Endothelial cell of umbilical vein (primary cell): ENCODE measurements around the gene FIGLA. TPM values are rescaled to one million over a fixed set of nuclear protein-coding genes. Genes with fewer than 3 reads are reported as not detected.

ENCODE experiments used
- BruUV-seq: library from RNA; stranded (reverse); fragments of 400-500 nt; replicated peaks from 2 replicates; lab custom pipeline; 2021; lab: Mats Ljungman, UMichigan
- CTCF ChIA-PET: fragments of 300-600, 350-600 bp; sonication (Branson Sonifier 250); formaldehyde crosslinking; loops from one replicate; lab custom pipeline; 2021; ENCODE audit warnings: antibody characterized with exemption, inconsistent platforms; lab: Charles Lee
- POLR2A ChIA-PET: fragments of 300-600, 350-600 bp; sonication (Branson Sonifier 250); formaldehyde crosslinking; loops from one replicate; lab custom pipeline; 2021; ENCODE audit warnings: antibody characterized with exemption, inconsistent platforms; lab: Charles Lee
- DNase-seq: peaks from one replicate; pipeline ENCODE4 v3.0.0-alpha.2; 2011; ENCODE audit warnings: low read depth, low spot score
- FAIRE-seq: peaks from 2 replicates; lab custom pipeline; 2011; peaks lifted over from hg19 to GRCh38; lab: Jason Lieb, UNC
- H2AFZ ChIP-seq: 2 replicates; pipeline ENCODE4 v1.6.0; 2012; ENCODE audit warnings: low read depth, low read length, control low read depth, inconsistent platforms
- H3K27ac ChIP-seq: 2 replicates; pipeline ENCODE4 v1.5.1; 2011; ENCODE audit warnings: low read depth, mild to moderate bottlenecking, control low read depth, low read length, moderate library complexity; ENCODE audit not compliant: insufficient read depth
- H3K27me3 ChIP-seq, 2 experiments: 2 replicates each; pipeline versions ENCODE4 v1.6.0 to v1.6.1; 2011; ENCODE audit warnings: low read length in 2 of 2, mixed read lengths in 1 of 2; ENCODE audit not compliant: control insufficient read depth in 2 of 2, insufficient read depth in 2 of 2
- H3K36me3 ChIP-seq, 2 experiments: 2 replicates in 1 of 2; 3 replicates in 1 of 2; pipeline ENCODE4 v1.5.1; 2011; ENCODE audit warnings: low read length in 2 of 2, mild to moderate bottlenecking in 1 of 2, moderate library complexity in 1 of 2; ENCODE audit not compliant: control insufficient read depth in 2 of 2, insufficient read depth in 2 of 2; ENCODE audit errors: extremely low read depth in 1 of 2
- H3K4me1 ChIP-seq: 3 replicates; pipeline ENCODE4 v1.5.1; 2011; ENCODE audit warnings: mild to moderate bottlenecking, low read length; ENCODE audit not compliant: control insufficient read depth, insufficient read depth; ENCODE audit errors: extremely low read depth
- H3K4me2 ChIP-seq: 2 replicates; pipeline ENCODE4 v1.6.1; 2011; ENCODE audit warnings: low read length, control low read depth, mixed read lengths; ENCODE audit not compliant: insufficient read depth
- H3K4me3 ChIP-seq, 3 experiments: fragments of 200-600 bp in 1 of 3; sonication (generic), shearing (Covaris generic) in 1 of 3; replicated peaks in 1 of 3; 2 replicates each; pipeline ENCODE4 v1.5.1; 2011 to 2016; ENCODE audit warnings: control low read depth in 3 of 3, low read length in 3 of 3, mild to moderate bottlenecking in 2 of 3, inconsistent platforms in 1 of 3, low read depth in 1 of 3, moderate library complexity in 1 of 3; ENCODE audit not compliant: insufficient read depth in 1 of 3
- H3K79me2 ChIP-seq: 2 replicates; pipeline ENCODE4 v1.6.0; 2012; ENCODE audit warnings: low read length, inconsistent platforms; ENCODE audit not compliant: control insufficient read depth, insufficient read depth
- H3K9ac ChIP-seq: replicated peaks from 2 replicates; pipeline ENCODE3; 2011; ENCODE audit warnings: low read length, control low read depth; ENCODE audit not compliant: insufficient read depth; ENCODE audit errors: extremely low read depth
- H3K9me1 ChIP-seq: replicated peaks from 3 replicates; pipeline ENCODE4 v1.6.0; 2011; ENCODE audit warnings: mild to moderate bottlenecking, low read length; ENCODE audit not compliant: control insufficient read depth, insufficient read depth; ENCODE audit errors: extremely low read depth
- H3K9me3 ChIP-seq: replicated peaks from 2 replicates; pipeline ENCODE4 v1.5.1; 2012; ENCODE audit warnings: low read length, inconsistent platforms; ENCODE audit not compliant: control insufficient read depth, insufficient read depth
- H4K20me1 ChIP-seq: replicated peaks from 2 replicates; pipeline ENCODE3; 2011; ENCODE audit warnings: mild to moderate bottlenecking, low read length; ENCODE audit not compliant: control insufficient read depth, insufficient read depth; ENCODE audit errors: extremely low read depth
- EZH2 ChIP-seq: IDR thresholded peaks from 2 replicates; pipeline ENCODE4 v1.6.1; 2012; ENCODE audit warnings: borderline replicate concordance, low read depth, mild to moderate bottlenecking, moderate library complexity, low read length, inconsistent platforms; ENCODE audit not compliant: severe bottlenecking
- FOS ChIP-seq: IDR thresholded peaks from 2 replicates; pipeline ENCODE4 v1.6.1; 2011; ENCODE audit warnings: mild to moderate bottlenecking, low read length, moderate library complexity, borderline replicate concordance; ENCODE audit not compliant: insufficient read depth
- GATA2 ChIP-seq: IDR thresholded peaks from 2 replicates; pipeline ENCODE4 v1.7.0; 2011; ENCODE audit warnings: low read depth, mild to moderate bottlenecking, moderate library complexity, mixed read lengths, low read length; ENCODE audit not compliant: insufficient read length, insufficient read depth
- JUN ChIP-seq: IDR thresholded peaks from 2 replicates; pipeline ENCODE4 v1.6.1; 2011; ENCODE audit warnings: borderline replicate concordance, low read depth; ENCODE audit not compliant: insufficient read length, insufficient read depth
- MYC ChIP-seq: IDR thresholded peaks from one replicate; pipeline ENCODE4 v1.6.1; 2011; ENCODE audit warnings: mild to moderate bottlenecking, low read depth, low read length
- POLR2A ChIP-seq: IDR thresholded peaks from 2 replicates; pipeline ENCODE4 v1.6.1; 2012; ENCODE audit warnings: low read depth, mild to moderate bottlenecking, control low read depth, low read length
- POLR2AphosphoS5 ChIP-seq: IDR thresholded peaks from 2 replicates; pipeline ENCODE4 v1.6.1; 2012; ENCODE audit warnings: low read depth, mild to moderate bottlenecking, control low read depth, low read length, moderate library complexity; ENCODE audit not compliant: insufficient read depth
- dilution Hi-C: fragments of 300-500 bp; cut with MboI; formaldehyde crosslinking; loops from one replicate; pipeline ENCODE4 v1.15.0; 2019; ENCODE audit warnings: low sequenced_read_pairs; ENCODE audit not compliant: extremely low pct_ligation_motif_present
- intact Hi-C: fragments of 100-400 bp; cut with micrococcal nuclease; formaldehyde crosslinking; loops from one replicate; pipeline ENCODE4 v1.10.0; 2022
- polyA plus RNA-seq, 4 experiments: library from polyadenylated mRNA; depleted of rRNA in 3 of 4; stranded (reverse) in 3 of 4; unstranded in 1 of 4; fragments of >200 nt; gene quantifications; 2 replicates each; pipeline versions ENCODE4 v1.2.1 to v1.2.3, GENCODE V29; 2011 to 2012; ENCODE audit warnings: missing spikeins in 1 of 4
- total RNA-seq: library from RNA; stranded (reverse); gene quantifications from 2 replicates; pipeline ENCODE4 v1.2.3, GENCODE V29; 2021
- TF ChIP-seq, protein P1 (sequence below): IDR thresholded peaks from 2 replicates; pipeline ENCODE4 v1.6.1; 2011; ENCODE audit not compliant: insufficient read depth, insufficient read length
- TF ChIP-seq, protein P2 (sequence below), 2 donors: IDR thresholded peaks; 1 replicate in 1 of 2; 2 replicates in 1 of 2; pipeline ENCODE4 v1.5.1; 2011; ENCODE audit warnings: low read length in 2 of 2, mild to moderate bottlenecking in 2 of 2, moderate library complexity in 2 of 2, control low read depth in 1 of 2, inconsistent platforms in 1 of 2, low read depth in 1 of 2; ENCODE audit not compliant: insufficient read depth in 1 of 2; ENCODE audit errors: extremely low read depth in 1 of 2

FIGLA gene
- total and polyA plus RNA-seq, 2 donors (not counting 3 experiments of a cell fraction or from before 2014, with no cell fraction given) = not detected

DNA sequence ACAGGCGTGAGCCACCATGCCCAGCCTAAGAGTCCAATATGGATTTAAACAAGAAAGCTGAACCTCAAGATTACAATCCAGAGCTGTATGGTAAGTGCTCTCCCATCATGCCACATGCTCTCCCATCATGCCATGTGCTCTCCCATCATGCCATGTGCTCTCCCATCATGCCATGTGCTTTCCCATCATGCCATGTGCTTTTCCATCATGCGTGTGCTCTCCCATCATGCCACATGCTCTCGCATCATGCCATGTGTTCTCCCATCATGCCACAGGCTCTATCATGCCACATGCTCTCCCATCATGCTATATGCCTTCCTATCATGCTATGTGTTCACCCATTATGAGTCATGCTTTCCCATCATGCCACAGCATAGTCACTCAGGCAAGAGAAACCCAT is 43.2 kb downstream of the FIGLA start:
- Histone ChIP-seq H3K9me1 (no peaks in the 10 kb centered on the region), H3K4me2 (no peak overlapping the region), H3K9ac (no peak overlapping the region), H3K4me3 (no peak overlapping the region), H3K36me3 (no peaks in the 10 kb centered on the region), H3K27me3 (peaks cover 7 to 12% of the 10 kb centered on the region in 2 experiments), H3K79me2 (no peaks in the 10 kb centered on the region), H2AFZ (no peak overlapping the region), H3K27ac (no peak overlapping the region), H3K9me3 (no peaks in the 10 kb centered on the region), H3K4me1 (no peaks in the 10 kb centered on the region), H4K20me1 (no peaks in the 10 kb centered on the region)
- no peak for DNase-seq
- POLR2A ChIA-PET = no interaction called here
- dilution Hi-C loops = no loop called here
- no peak for TF ChIP-seq EZH2
- no peak for TF ChIP-seq POLR2A
- TF ChIP-seq JUN = peak; percentile 14
- TF ChIP-seq MYC = no peak
- no peak for TF ChIP-seq POLR2AphosphoS5
- TF ChIP-seq, protein P1, sequence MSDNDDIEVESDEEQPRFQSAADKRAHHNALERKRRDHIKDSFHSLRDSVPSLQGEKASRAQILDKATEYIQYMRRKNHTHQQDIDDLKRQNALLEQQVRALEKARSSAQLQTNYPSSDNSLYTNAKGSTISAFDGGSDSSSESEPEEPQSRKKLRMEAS = peak; percentile 92
- TF ChIP-seq FOS = no peak
- TF ChIP-seq, protein P2, sequence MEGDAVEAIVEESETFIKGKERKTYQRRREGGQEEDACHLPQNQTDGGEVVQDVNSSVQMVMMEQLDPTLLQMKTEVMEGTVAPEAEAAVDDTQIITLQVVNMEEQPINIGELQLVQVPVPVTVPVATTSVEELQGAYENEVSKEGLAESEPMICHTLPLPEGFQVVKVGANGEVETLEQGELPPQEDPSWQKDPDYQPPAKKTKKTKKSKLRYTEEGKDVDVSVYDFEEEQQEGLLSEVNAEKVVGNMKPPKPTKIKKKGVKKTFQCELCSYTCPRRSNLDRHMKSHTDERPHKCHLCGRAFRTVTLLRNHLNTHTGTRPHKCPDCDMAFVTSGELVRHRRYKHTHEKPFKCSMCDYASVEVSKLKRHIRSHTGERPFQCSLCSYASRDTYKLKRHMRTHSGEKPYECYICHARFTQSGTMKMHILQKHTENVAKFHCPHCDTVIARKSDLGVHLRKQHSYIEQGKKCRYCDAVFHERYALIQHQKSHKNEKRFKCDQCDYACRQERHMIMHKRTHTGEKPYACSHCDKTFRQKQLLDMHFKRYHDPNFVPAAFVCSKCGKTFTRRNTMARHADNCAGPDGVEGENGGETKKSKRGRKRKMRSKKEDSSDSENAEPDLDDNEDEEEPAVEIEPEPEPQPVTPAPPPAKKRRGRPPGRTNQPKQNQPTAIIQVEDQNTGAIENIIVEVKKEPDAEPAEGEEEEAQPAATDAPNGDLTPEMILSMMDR (IDR thresholded peaks at IDR 0.05; ENCODE audit: extremely low read depth in 1 of 2, insufficient read depth in 1 of 2, low read depth in 1 of 2, low read length in 2 of 2) = no peak
- no peak for TF ChIP-seq GATA2
- intact Hi-C loops = no loop called here
- BruUV-seq = no TSS peak
- FAIRE-seq = no peak
- CTCF ChIA-PET = interaction anchor here (0.9 to 1.0 kb wide), 2 partner anchors 40 to 443 kb away, joined by 3 to 4 read pairs; no protein-coding TSS in a partner anchor
